ENCODE measurements around the gene FUT1.
"Not testable (repeated sequence)": the region's sequence is repeated elsewhere in the genome, so short reads cannot be mapped to it uniquely, and the experiment has no call there.

The FUT1 gene

DNA sequence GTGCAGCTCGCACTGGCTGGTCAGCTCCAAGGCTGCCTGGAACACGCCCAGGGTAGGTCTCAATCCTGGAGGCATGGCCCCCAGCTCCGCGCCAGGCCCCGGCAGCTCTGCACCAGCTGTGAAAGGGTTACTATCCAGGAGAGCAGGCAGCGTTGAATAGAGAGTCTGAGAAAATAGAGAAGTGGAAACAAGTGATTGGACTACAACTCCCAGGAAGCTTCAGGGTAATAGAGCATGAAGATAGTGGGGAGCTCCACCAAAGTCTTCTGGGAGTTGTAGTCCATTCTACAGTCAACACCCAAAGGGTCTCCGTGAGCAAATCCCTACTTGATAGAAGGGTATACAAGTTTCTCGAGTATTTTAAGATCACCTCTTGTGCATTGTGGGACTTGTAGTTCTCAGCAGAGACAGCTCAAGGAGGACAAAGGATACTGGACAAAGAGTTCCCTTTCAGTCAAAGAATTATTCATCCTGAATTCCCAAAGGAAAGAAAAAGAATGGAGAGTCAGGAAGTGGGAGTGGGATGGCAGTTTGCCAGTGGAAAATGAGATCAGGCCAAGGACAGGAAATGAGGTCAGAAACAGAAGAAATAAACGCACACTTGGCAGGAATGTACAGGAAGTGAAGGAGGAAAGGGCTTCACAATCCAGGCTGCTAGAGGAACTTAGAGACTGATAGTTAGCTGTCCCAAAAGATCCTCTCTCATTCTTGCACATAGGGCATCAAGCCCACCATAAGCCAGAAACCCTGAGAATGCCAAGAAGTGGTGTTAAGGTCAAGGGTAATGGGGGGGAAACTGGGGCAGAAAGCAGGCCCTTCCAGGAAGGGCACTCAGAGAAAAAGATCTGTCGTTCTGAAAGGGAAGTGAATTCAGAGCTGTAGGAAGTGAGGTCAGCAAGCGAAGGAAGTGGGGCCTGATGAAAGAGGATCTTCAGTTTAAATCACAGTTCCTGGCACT, 27.4 kb downstream of the FUT1 start:
- H3K4me3 ChIP-seq (ENCODE audit: low read depth, low read length), result no peak overlapping the region
- TF ChIP-seq, protein P1, sequence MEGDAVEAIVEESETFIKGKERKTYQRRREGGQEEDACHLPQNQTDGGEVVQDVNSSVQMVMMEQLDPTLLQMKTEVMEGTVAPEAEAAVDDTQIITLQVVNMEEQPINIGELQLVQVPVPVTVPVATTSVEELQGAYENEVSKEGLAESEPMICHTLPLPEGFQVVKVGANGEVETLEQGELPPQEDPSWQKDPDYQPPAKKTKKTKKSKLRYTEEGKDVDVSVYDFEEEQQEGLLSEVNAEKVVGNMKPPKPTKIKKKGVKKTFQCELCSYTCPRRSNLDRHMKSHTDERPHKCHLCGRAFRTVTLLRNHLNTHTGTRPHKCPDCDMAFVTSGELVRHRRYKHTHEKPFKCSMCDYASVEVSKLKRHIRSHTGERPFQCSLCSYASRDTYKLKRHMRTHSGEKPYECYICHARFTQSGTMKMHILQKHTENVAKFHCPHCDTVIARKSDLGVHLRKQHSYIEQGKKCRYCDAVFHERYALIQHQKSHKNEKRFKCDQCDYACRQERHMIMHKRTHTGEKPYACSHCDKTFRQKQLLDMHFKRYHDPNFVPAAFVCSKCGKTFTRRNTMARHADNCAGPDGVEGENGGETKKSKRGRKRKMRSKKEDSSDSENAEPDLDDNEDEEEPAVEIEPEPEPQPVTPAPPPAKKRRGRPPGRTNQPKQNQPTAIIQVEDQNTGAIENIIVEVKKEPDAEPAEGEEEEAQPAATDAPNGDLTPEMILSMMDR (IDR thresholded peaks at IDR 0.05; ENCODE audit: low read depth, low read length), result no peak

DNA sequence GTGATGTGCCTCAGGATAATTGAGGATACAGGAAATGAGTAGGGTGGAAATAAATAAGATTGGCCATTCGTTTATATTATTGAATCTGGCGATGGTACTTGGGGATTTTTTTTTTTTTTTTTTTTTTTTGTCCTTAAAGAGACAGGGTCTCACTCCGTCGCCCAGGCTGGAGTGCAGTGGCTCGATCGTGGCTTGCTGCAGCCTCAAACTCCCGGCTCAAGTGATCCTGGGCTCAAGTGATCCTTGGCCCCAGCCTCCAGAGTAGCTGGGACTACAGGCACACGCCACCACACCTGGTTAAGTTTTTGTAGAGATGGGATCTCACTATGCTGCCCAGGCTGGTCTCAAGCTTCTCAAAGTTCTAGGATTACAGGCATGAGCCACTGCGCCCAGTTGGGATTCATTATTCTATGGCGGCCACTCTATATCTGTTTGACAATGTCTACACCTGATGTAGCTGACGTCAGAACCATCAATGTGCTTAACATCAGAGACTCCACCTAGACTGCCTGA, 30.2 kb downstream of the FUT1 start:
- H3K4me3 ChIP-seq (ENCODE audit: low read depth, low read length), result no peak overlapping the region
- TF ChIP-seq, protein P1 (IDR thresholded peaks at IDR 0.05; ENCODE audit: low read depth, low read length), result no peak

DNA sequence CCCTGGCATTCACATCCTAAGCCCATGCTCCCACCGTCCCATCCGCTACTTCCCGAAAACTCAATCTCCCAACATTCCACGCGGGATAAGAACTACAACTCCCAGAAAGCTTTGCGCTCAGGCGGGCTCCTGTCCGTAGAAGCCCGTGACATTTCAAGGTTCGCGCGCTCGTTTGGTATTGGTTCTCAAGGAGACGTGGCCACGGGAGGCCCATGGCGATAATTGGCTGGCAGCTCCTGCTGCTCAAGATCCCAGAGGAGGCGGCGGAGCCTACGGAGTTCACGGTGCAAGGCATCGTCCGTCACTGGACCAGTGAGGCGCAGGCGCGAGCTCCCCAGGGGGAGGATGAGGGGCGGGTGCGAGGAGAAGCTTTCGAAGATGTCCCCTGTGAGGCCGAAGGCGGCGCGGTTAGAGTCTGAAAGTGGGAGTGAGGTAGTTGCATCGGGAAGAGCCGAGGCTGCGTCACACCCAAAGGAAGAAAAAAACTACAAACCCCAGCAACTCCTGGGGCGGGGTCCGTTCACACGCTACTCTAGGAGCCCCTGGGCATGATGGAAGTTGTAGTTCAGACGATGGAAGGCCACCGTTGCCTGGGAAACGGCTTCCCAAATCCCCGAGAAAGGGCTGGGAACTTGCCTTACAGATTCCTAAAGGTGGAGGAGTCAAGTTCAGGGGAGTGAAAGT, 31.7 kb downstream of the FUT1 start:
- H3K4me3 ChIP-seq (ENCODE audit: low read depth, low read length), result peak overlapping the region; percentile 70
- TF ChIP-seq, protein P1 (IDR thresholded peaks at IDR 0.05; ENCODE audit: low read depth, low read length), result no peak

DNA sequence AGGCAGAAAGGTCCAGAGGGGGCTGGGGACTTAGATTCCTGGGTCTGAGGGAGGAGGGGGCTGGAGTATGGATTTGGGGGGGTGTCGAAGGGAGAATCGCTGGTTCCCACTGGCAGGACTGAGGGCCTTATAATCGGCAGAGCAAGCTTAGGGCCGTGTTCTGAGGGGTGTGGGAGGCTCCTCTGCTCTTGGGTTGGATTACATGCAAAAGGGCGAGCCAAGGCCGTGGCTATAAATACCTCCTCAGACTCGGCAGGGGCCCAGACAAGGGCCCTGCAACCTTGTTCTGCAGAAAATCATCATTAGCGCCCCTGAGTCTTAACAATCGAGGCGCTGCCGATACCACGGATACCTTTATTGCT, 32.2 kb downstream of the FUT1 start:
- H3K4me3 ChIP-seq (ENCODE audit: low read depth, low read length), result peak overlapping the region; percentile 70
- TF ChIP-seq, protein P1 (IDR thresholded peaks at IDR 0.05; ENCODE audit: low read depth, low read length), result no peak

DNA sequence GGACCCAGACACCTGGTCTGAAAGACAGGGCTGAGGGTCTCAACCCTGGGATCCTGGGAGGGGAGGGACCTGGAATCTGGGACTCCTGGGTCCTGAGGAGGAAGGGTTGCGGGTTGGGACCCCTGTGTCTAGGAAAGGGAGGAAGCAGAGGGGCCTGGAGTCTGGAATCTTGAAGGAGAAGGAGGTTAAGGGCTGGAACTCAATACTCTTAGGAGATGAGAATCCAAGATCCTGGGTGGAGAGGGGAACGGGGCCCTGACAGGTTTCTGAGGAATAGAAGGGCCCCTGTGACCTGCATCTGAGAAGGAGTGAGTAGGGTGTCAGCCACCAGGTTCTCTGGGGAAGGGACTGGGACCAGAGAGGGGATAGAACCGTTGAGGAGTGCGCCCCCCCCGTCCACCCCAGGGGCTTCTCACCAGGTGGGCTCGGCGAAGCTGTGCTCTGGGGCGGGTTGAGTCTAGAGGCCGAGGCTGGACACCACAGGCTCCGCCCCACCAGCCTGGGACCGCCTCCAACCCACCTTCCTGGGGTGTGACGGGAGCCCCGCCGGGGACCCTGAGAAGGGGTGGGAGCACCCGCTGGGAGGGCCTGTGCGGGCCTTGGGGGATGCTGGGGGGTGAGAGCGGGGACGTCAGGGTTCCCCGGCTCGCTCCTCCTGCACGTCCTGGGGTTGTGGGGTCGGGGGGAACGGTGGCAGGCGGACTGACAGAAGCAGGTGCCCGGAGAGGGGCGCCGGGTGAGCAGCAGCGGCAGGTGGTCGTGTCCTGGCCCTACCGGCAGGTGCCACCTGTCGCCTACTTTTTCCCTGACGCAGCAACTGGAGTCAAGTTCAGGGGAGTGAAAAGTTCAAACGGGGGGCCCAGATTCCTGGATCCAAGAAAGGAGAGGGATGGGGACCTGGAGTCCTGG, 32.9 kb downstream of the FUT1 start, which contains the start of gene MAMSTR:
Gene MAMSTR (minus strand): TSS at position 463 of the 909 bp plus-strand sequence. CDS start 694 bp downstream, outside the sequence.
- H3K4me3 ChIP-seq (ENCODE audit: low read depth, low read length), result peak within 1 kb of the TSS; percentile 70
- TF ChIP-seq, protein P1 (IDR thresholded peaks at IDR 0.05; ENCODE audit: low read depth, low read length), result no peak

DNA sequence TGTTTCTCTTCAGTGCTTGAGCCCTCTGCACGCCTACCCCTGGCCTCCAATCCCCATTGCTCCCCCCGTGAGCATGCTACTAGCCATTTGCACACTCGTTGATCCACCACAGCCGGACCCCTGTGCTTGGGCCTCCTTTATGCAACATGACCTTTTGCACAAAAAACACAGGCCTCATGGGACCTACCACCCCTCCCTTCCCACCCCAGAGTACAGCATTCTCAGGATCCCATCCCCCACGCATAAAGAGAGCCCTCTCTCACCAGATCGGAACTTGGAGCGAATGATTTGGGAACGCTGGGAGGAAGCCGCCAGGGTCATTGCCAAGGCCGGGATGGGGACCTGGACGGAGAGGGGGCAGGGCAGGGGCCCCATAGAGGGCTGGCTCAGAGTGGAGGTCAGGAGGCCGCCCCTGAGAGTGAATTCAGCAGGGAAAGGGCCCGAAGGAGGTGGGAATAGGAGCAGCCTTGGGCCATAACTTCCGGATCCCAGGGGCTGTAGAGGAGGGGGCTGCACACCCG, 33.7 kb downstream of the FUT1 start:
- TF ChIP-seq, protein P1 (IDR thresholded peaks at IDR 0.05; ENCODE audit: low read depth, low read length), result no peak
- no peak overlapping the region for H3K4me3 ChIP-seq (ENCODE audit: low read depth, low read length)

DNA sequence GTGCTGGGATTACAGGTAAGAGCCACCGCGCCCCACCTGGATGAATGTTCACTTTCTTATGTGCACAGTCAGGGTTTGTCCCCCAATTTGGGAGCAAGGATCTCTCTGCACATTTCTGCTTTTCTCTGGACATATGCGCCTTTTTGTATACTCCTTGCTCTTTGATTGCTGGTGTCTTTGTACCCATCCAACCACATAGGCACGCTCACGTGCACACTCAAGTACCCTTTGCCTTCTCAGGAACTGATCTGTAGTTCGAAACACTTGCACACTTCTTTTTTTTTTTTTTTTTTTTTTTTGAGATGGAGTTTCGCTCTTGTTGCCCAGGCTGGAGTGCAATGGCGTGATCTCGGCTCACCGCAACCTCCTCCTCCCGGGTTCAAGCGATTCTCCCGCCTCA, 34.3 kb downstream of the FUT1 start:
- H3K4me3 ChIP-seq (ENCODE audit: low read depth, low read length), result not testable (repeated sequence)
